Effector memory CD4-positive, alpha-beta T cell (primary cell): Measurements from ENCODE around the gene SEL1L2.

Experiments
- DNase-seq, 3 donors: peaks; one replicate each; pipeline ENCODE4 v3.0.0-alpha.2; 2020
- H3K27ac ChIP-seq: 2 replicates; pipeline ENCODE4 v1.7.0; 2013; ENCODE audit warnings: mild to moderate bottlenecking, low read length, moderate library complexity; ENCODE audit not compliant: insufficient read depth, poor library complexity, severe bottlenecking
- H3K27me3 ChIP-seq: replicated peaks from 2 replicates; pipeline ENCODE4 v1.7.0; 2013; ENCODE audit warnings: mild to moderate bottlenecking, low read length; ENCODE audit not compliant: insufficient read depth, control insufficient read depth, poor library complexity, severe bottlenecking
- H3K36me3 ChIP-seq: 2 replicates; pipeline ENCODE4 v1.7.0; 2013; ENCODE audit warnings: mild to moderate bottlenecking, low read length, moderate library complexity; ENCODE audit not compliant: control insufficient read depth, insufficient read depth
- H3K4me1 ChIP-seq: 2 replicates; pipeline ENCODE4 v1.7.0; 2013; ENCODE audit warnings: low read length, mild to moderate bottlenecking; ENCODE audit not compliant: control insufficient read depth, insufficient read depth, poor library complexity, severe bottlenecking
- H3K4me3 ChIP-seq: 2 replicates; pipeline ENCODE4 v1.7.0; 2013; ENCODE audit warnings: low read length, low read depth, mild to moderate bottlenecking; ENCODE audit not compliant: insufficient read depth, poor library complexity, severe bottlenecking
- H3K9me3 ChIP-seq: 2 replicates; pipeline ENCODE4 v1.7.0; 2013; ENCODE audit warnings: mild to moderate bottlenecking, low read length, moderate library complexity; ENCODE audit not compliant: control insufficient read depth

SEL1L2 gene

GRCh38 chr20:13934992-13935894, 55.2 kb downstream of the SEL1L2 start:
- no peak for DNase-seq
- no peak overlapping the region for H3K4me3 ChIP-seq
- no peaks in the 10 kb centered on the region for H3K27me3 ChIP-seq
- H3K4me1 ChIP-seq: no peaks in the 10 kb centered on the region
- no peak overlapping the region for H3K27ac ChIP-seq
- no peaks in the 10 kb centered on the region for H3K9me3 ChIP-seq
- H3K36me3 ChIP-seq: no peaks in the 10 kb centered on the region

GRCh38 chr20:13930281-13930680, 60.1 kb downstream of the SEL1L2 start:
- no peaks in the 10 kb centered on the region for H3K4me1 ChIP-seq
- no peaks in the 10 kb centered on the region for H3K9me3 ChIP-seq
- DNase-seq: no peak
- H3K36me3 ChIP-seq: no peaks in the 10 kb centered on the region
- H3K27ac ChIP-seq: no peak overlapping the region
- H3K27me3 ChIP-seq: no peaks in the 10 kb centered on the region
- no peak overlapping the region for H3K4me3 ChIP-seq

- no peak for DNase-seq
- Histone ChIP-seq H3K27me3 (no peaks in the 10 kb centered on the region), H3K4me1 (no peaks in the 10 kb centered on the region), H3K4me3 (no peak overlapping the region), H3K27ac (no peak overlapping the region), H3K36me3 (no peaks in the 10 kb centered on the region), H3K9me3 (no peaks in the 10 kb centered on the region)
These were observed 60.6 kb downstream of the SEL1L2 start for GRCh38 chr20:13929836-13930235.

- H3K36me3 ChIP-seq: no peaks in the 10 kb centered on the region
- no peaks in the 10 kb centered on the region for H3K4me1 ChIP-seq
- no peak for DNase-seq
- H3K27me3 ChIP-seq: no peaks in the 10 kb centered on the region
- H3K4me3 ChIP-seq: no peak overlapping the region
- no peak overlapping the region for H3K27ac ChIP-seq
- H3K9me3 ChIP-seq: no peaks in the 10 kb centered on the region
These were observed 61.5 kb downstream of the SEL1L2 start for GRCh38 chr20:13928901-13929300.

- Histone ChIP-seq H3K27ac (no peak overlapping the region), H3K36me3 (no peaks in the 10 kb centered on the region), H3K4me3 (no peak overlapping the region), H3K27me3 (no peaks in the 10 kb centered on the region), H3K9me3 (no peaks in the 10 kb centered on the region), H3K4me1 (no peaks in the 10 kb centered on the region)
- no peak for DNase-seq
These were observed 63.2 kb downstream of the SEL1L2 start for GRCh38 chr20:13927171-13927570.

GRCh38 chr20:13922241-13922640, 68.2 kb downstream of the SEL1L2 start:
- H3K36me3 ChIP-seq: no peaks in the 10 kb centered on the region
- H3K27ac ChIP-seq: no peak overlapping the region
- H3K27me3 ChIP-seq: no peaks in the 10 kb centered on the region
- H3K4me3 ChIP-seq: no peak overlapping the region
- H3K9me3 ChIP-seq: no peaks in the 10 kb centered on the region
- DNase-seq: no peak
- H3K4me1 ChIP-seq: no peaks in the 10 kb centered on the region

GRCh38 chr20:13915284-13915683, 75.1 kb downstream of the SEL1L2 start:
- Histone ChIP-seq H3K27ac (no peak overlapping the region), H3K27me3 (no peaks in the 10 kb centered on the region), H3K4me1 (no peaks in the 10 kb centered on the region), H3K9me3 (no peaks in the 10 kb centered on the region), H3K4me3 (no peak overlapping the region), H3K36me3 (no peaks in the 10 kb centered on the region)
- DNase-seq: no peak

GRCh38 chr20:13913572-13913971, 76.8 kb downstream of the SEL1L2 start:
- Histone ChIP-seq H3K4me1 (no peaks in the 10 kb centered on the region), H3K27ac (no peak overlapping the region), H3K4me3 (no peak overlapping the region), H3K27me3 (no peaks in the 10 kb centered on the region), H3K9me3 (no peaks in the 10 kb centered on the region), H3K36me3 (no peaks in the 10 kb centered on the region)
- DNase-seq: no peak

GRCh38 chr20:13913131-13913530, 77.3 kb downstream of the SEL1L2 start:
- H3K27ac ChIP-seq: no peak overlapping the region

GRCh38 chr20:13910492-13910891, 79.9 kb downstream of the SEL1L2 start:
- H3K4me3 ChIP-seq: no peak overlapping the region
- no peak overlapping the region for H3K27ac ChIP-seq
- H3K9me3 ChIP-seq: no peaks in the 10 kb centered on the region
- no peaks in the 10 kb centered on the region for H3K27me3 ChIP-seq
- no peaks in the 10 kb centered on the region for H3K36me3 ChIP-seq
- no peaks in the 10 kb centered on the region for H3K4me1 ChIP-seq
- no peak for DNase-seq

More at GRCh38 chr20:13913131-13913530, 77.3 kb downstream of the SEL1L2 start:
- no peak overlapping the region for H3K4me3 ChIP-seq
- H3K4me1 ChIP-seq: no peaks in the 10 kb centered on the region
- no peak for DNase-seq
- H3K36me3 ChIP-seq: no peaks in the 10 kb centered on the region
- no peaks in the 10 kb centered on the region for H3K27me3 ChIP-seq
- H3K9me3 ChIP-seq: no peaks in the 10 kb centered on the region
